ENCODE data around the gene CTBP2.

The CTBP2 gene

GRCh38 chr10:125106586-125106985 lies 53.8 kb downstream of the CTBP2 start:
- no peak for DNase-seq (ENCODE audit: low read depth)

GRCh38 chr10:125105706-125106255 lies 54.6 kb downstream of the CTBP2 start:
- DNase-seq (ENCODE audit: low read depth) = no peak

- DNase-seq (ENCODE audit: low read depth) = no peak
Measured at GRCh38 chr10:125105155-125105554, 55.2 kb downstream of the CTBP2 start.

- DNase-seq (ENCODE audit: low read depth) = no peak
Measured at GRCh38 chr10:125104559-125104958, 55.8 kb downstream of the CTBP2 start.

- DNase-seq (ENCODE audit: low read depth) = no peak
Measured at GRCh38 chr10:125103924-125104323, 56.4 kb downstream of the CTBP2 start.

- no peak for DNase-seq (ENCODE audit: low read depth)
Measured at GRCh38 chr10:125103466-125103865, 56.9 kb downstream of the CTBP2 start.

GRCh38 chr10:125102821-125103220 lies 57.5 kb downstream of the CTBP2 start:
- no peak for DNase-seq (ENCODE audit: low read depth)

- DNase-seq (ENCODE audit: low read depth) = no peak
Measured at GRCh38 chr10:125102246-125102645, 58.1 kb downstream of the CTBP2 start.

GRCh38 chr10:125101581-125101980 lies 58.8 kb downstream of the CTBP2 start:
- DNase-seq (ENCODE audit: low read depth) = no peak

GRCh38 chr10:125101049-125101448 lies 59.3 kb downstream of the CTBP2 start:
- no peak for DNase-seq (ENCODE audit: low read depth)

GRCh38 chr10:125097409-125098070 lies 62.8 kb downstream of the CTBP2 start:
- DNase-seq (ENCODE audit: low read depth) = no peak

- no peak for DNase-seq (ENCODE audit: low read depth)
Measured at GRCh38 chr10:125096975-125097374, 63.4 kb downstream of the CTBP2 start.

- DNase-seq (ENCODE audit: low read depth) = no peak
Measured at GRCh38 chr10:125096371-125096770, 64.0 kb downstream of the CTBP2 start.

GRCh38 chr10:125095776-125096175 lies 64.6 kb downstream of the CTBP2 start:
- DNase-seq (ENCODE audit: low read depth) = no peak

- DNase-seq (ENCODE audit: low read depth) = no peak
Measured at GRCh38 chr10:125095228-125095627, 65.1 kb downstream of the CTBP2 start.

- DNase-seq (ENCODE audit: low read depth) = no peak
Measured at GRCh38 chr10:125094806-125095205, 65.6 kb downstream of the CTBP2 start.

GRCh38 chr10:125093974-125094705 lies 66.2 kb downstream of the CTBP2 start:
- DNase-seq (ENCODE audit: low read depth) = no peak

- no peak for DNase-seq (ENCODE audit: low read depth)
Measured at GRCh38 chr10:125093199-125093973, 67.0 kb downstream of the CTBP2 start.

- no peak for DNase-seq (ENCODE audit: low read depth)
Measured at GRCh38 chr10:125092564-125093031, 67.8 kb downstream of the CTBP2 start.

GRCh38 chr10:125091891-125092290 lies 68.5 kb downstream of the CTBP2 start:
- no peak for DNase-seq (ENCODE audit: low read depth)

GRCh38 chr10:125089469-125089868 lies 70.9 kb downstream of the CTBP2 start:
- no peak for DNase-seq (ENCODE audit: low read depth)

- DNase-seq (ENCODE audit: low read depth) = no peak
Measured at GRCh38 chr10:125087897-125088215, 72.5 kb downstream of the CTBP2 start.

All from HS-27A (cell line).